GM23248 (cell line): Measurements from ENCODE around the gene WWOX.

Experiments
- EZH2 ChIP-seq: fragments of 200-600 bp; sonication (generic); IDR thresholded peaks from 2 replicates; pipeline ENCODE4 v1.6.1; 2018; ENCODE audit warnings: antibody characterized with exemption, mild to moderate bottlenecking; ENCODE audit not compliant: insufficient read depth, poor library complexity, severe bottlenecking
- EZH2phosphoT487 ChIP-seq: fragments of 200-600 bp; sonication (generic); IDR thresholded peaks from 2 replicates; pipeline ENCODE4 v1.6.1; 2018; ENCODE audit warnings: antibody characterized with exemption, moderate library complexity, mild to moderate bottlenecking, low read depth; ENCODE audit not compliant: insufficient read depth

DNA sequence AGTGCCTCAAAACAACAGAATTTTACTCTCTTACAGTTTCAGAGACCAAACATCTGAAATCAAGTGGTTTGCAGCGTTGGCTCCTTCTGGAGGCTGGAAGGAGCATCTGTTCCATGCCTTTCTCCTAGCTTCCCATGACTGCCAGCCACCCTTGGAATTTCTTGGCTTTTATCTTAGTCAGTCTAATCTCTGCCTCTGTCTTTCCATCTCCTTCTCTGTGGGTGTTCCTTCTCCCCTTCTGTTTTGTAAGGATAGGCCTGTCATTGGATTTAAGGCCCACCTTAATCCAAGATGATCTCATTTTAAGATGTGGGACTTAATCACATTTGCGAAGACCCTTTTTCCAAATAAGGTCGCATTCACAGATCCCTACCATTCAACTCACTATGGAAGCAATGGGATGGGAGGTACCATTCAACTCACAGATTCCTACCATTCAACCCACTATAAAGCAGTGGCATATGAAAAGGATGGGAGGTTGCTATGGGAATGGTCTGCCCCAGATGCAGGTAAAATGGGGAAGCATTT lies 321.8 kb downstream of the WWOX start:
- TF ChIP-seq EZH2phosphoT487: no peak
- no peak for TF ChIP-seq EZH2
